GM12801 (cell line): ENCODE measurements around the gene CCP110.

Experiments
- TF ChIP-seq, protein P1 (sequence below): IDR thresholded peaks from one replicate; pipeline ENCODE4 v1.5.1; 2011; ENCODE audit warnings: control low read depth; ENCODE audit not compliant: insufficient read length; ENCODE audit errors: extremely low read depth

CCP110 gene

DNA sequence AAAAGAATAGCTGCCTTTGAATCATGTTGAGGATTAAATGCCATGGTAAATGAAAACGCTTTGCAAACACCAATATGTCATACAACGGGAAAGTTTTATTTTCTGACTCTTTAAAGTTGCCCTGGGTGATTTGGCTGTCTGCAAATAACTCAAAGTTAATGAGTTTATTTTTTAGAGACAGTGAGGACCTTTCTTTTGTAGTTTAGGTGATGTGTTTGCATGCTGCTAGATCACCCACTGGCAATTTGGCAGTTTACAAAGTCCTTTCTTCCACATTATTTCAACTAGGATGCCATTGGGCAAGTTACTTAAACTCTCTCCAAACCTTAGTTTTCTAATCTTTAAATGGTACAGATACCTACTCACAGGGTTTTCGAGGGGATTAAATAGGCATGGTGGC is 39.6 kb upstream of the CCP110 start:
- TF ChIP-seq, protein P1, sequence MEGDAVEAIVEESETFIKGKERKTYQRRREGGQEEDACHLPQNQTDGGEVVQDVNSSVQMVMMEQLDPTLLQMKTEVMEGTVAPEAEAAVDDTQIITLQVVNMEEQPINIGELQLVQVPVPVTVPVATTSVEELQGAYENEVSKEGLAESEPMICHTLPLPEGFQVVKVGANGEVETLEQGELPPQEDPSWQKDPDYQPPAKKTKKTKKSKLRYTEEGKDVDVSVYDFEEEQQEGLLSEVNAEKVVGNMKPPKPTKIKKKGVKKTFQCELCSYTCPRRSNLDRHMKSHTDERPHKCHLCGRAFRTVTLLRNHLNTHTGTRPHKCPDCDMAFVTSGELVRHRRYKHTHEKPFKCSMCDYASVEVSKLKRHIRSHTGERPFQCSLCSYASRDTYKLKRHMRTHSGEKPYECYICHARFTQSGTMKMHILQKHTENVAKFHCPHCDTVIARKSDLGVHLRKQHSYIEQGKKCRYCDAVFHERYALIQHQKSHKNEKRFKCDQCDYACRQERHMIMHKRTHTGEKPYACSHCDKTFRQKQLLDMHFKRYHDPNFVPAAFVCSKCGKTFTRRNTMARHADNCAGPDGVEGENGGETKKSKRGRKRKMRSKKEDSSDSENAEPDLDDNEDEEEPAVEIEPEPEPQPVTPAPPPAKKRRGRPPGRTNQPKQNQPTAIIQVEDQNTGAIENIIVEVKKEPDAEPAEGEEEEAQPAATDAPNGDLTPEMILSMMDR: no peak

DNA sequence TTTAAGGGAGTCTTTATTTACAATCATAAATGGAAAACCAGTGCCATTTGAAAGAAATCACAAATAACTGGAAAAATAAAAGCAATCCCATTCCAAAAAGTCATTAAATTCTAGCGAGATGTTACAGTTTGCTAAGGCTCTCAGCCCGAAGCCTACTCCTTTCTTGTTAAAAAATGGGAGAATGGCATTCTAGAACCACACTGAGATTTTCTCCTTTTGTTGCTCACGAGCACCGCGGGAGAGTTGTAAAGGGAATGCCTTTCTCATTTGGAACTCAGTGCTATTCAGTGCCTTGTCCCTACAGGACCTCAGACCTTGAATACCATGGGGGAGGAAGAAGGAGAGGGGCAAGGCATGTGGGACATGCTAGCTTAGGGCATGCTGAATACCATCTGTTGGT is 38.1 kb upstream of the CCP110 start:
- TF ChIP-seq, protein P1: no peak

DNA sequence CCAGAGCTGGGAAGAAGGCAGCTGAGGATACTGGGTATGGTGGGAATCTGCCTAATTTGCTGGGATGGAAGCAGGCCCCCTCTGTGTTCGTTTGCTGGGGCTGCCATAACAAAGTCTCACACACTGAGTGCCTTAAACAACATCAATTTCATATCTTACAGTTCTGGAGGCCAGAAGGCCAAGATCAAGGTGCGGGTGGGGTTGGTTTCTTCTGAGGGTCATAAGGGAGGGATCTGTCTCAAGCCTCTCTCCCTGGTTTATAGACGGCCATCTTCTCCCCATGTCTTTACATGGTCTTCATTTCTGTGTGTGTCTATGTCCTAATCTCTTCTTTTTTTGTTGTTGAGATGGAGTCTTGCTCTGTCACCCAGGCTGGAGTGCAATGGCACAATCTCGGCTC is 37.7 kb upstream of the CCP110 start:
- TF ChIP-seq, protein P1: no peak

DNA sequence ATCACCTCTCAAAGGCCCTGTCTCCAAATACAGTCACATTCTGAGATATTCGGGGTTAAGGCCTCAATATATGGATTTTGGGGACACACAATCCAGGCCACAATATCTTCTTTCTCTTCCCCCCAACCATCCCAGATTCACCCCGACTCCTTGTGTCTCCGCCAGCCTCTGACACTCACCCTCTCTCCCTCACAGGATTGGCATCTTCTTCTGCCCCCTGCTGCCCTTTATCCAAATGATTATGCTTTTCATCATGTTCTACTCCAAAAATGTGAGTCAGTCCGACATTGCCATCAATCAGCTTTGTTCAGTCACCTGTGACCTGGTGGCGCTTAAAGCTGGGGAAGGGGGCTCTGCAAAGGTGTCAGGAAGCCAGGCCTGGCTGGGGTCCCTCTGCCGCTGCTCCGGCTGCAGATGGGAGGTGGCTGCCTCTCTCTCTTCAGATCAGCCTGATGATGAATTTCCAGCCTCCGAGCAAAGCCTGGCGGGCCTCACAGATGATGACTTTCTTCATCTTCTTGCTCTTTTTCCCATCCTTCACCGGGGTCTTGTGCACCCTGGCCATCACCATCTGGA is 36.9 kb upstream of the CCP110 start:
- TF ChIP-seq, protein P1: no peak

DNA sequence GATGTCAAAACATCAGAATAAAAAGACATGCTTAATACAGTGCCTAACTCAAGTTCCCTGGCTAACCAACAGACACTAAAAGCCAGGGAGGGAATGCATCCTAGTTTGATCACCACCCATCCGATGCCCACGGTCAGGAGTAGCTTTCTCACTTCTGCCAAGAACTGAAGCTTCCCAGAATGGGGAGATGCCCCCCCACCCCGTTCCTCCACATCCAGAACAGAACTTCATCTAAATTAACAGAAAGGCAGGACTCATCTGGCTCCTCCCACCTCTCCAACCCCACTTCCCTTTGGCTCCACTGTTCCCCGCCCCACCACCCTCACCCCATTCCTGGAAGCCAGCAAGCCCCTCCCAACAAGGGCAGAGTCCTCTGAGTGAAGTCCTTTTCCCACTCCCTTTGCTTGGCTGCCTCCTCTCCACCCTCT is 35.5 kb upstream of the CCP110 start:
- TF ChIP-seq, protein P1: no peak

DNA sequence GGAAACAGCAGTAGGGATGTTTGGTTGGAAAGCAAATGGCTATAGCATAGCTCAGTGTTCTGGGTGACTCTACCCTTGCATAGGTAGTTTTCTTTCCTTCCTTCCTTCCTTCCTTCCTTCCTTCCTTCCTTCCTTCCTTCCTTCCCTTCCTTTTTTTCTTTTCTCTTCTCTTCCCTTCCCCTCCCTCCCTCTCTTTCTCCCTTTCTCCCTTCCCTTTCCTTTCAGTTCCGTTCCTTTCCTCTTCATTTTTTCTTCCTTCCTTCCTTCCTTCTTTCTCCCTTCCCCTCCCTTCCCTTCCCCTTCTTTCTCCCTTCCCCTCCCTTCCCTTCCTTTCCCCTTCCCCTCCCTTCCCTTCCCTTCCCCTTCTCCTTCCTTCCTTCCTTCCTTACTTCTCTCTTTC is 33.1 kb upstream of the CCP110 start:
- TF ChIP-seq, protein P1: no peak

DNA sequence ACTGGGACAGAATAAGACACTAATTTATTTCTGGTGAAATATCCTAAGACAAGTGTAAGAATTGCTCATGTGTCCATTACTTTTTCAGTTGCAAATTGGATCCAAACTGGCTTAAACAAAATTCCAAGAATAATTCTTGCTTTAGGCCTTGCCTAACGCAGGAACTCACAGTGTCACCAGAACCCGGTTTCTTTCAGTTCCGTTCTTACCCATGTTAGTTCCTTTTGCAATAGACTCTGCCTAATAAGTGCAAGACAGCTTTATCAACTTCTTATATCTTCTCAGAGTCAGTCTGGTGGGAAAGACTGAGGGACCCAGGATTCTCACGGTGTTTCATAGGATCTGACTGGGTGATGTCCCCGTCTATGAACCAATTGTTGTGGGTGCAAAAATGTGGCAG is 26.6 kb upstream of the CCP110 start:
- TF ChIP-seq, protein P1: no peak

DNA sequence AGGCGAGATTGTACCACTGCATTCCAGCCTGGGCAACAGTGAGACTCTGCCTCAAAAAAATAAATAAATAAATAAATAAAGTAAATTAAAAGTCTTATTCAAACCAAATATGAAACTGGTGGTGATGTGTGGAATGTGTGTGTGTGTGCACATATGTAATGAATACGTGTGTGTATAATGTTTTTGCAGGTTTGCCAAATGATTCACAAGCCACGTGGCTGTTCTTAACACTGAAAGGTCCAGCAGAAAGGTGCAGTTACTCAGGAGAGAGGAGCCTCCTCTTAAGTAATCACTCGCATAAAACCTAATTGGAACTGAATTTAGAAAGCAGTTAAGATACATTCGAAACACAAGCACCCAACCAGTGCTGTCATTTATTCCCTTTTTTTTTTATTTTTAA is 24.7 kb upstream of the CCP110 start:
- TF ChIP-seq, protein P1: no peak
